Liver (tissue), 9 donors: ENCODE measurements around the gene GLYATL3. TPM values are rescaled to one million over a fixed set of nuclear protein-coding genes. Genes with fewer than 3 reads are reported as not detected.
A peak's percentile ranks its signal among the peaks of the same experiment; 100 is the strongest.

Experiments
- DNase-seq: peaks from one replicate; pipeline ENCODE4 v3.0.0-alpha.2; 2017; ENCODE audit warnings: low spot score
- H3K27ac ChIP-seq, 2 donors: one replicate each; pipeline ENCODE4 v1.7.0; 2013; ENCODE audit warnings: inconsistent platforms in 2 of 2, low read length in 2 of 2, control low read depth in 1 of 2, low read depth in 1 of 2, mild to moderate bottlenecking in 1 of 2
- H3K27me3 ChIP-seq, 4 donors: one replicate each; pipeline versions ENCODE4 v1.6.1 to v1.7.0; 2013; ENCODE audit warnings: low read length in 3 of 4, inconsistent platforms in 1 of 4, mild to moderate bottlenecking in 1 of 4, moderate library complexity in 1 of 4; ENCODE audit not compliant: control insufficient read depth in 4 of 4, insufficient read depth in 4 of 4
- H3K36me3 ChIP-seq, 4 donors: one replicate each; pipeline versions ENCODE4 v1.6.1 to v1.7.0; 2013; ENCODE audit warnings: low read length in 3 of 4, mild to moderate bottlenecking in 3 of 4, low read depth in 1 of 4, moderate library complexity in 1 of 4; ENCODE audit not compliant: control insufficient read depth in 4 of 4, insufficient read depth in 3 of 4
- H3K4me1 ChIP-seq, 4 donors: one replicate each; pipeline versions ENCODE4 v1.6.1 to v1.7.0; 2013; ENCODE audit warnings: low read length in 3 of 4, mild to moderate bottlenecking in 3 of 4, moderate library complexity in 1 of 4; ENCODE audit not compliant: control insufficient read depth in 4 of 4, insufficient read depth in 4 of 4
- H3K4me3 ChIP-seq, 3 donors: one replicate each; pipeline versions ENCODE4 v1.6.1 to v1.7.0; 2013; ENCODE audit warnings: low read length in 3 of 3, control low read depth in 1 of 3, low read depth in 1 of 3, mild to moderate bottlenecking in 1 of 3
- H3K9ac ChIP-seq, 2 donors: one replicate each; pipeline ENCODE4 v1.7.0; 2013; ENCODE audit warnings: low read length in 2 of 2, mild to moderate bottlenecking in 2 of 2, moderate library complexity in 2 of 2, control low read depth in 1 of 2, low read depth in 1 of 2
- H3K9me3 ChIP-seq, 4 donors: one replicate each; pipeline versions ENCODE4 v1.6.1 to v1.7.0; 2013; ENCODE audit warnings: low read length in 3 of 4; ENCODE audit not compliant: control insufficient read depth in 4 of 4
- ATF3 ChIP-seq: IDR thresholded peaks from 2 replicates; pipeline ENCODE4 v1.6.1; 2016; ENCODE audit warnings: antibody characterized with exemption
- CTCF ChIP-seq: fragments of 150-350 bp; IDR thresholded peaks from 2 replicates; pipeline ENCODE4 v1.5.1; 2017; ENCODE audit warnings: improper control_type of control experiment, low read depth, low read length; ENCODE audit not compliant: missing input control
- EGR1 ChIP-seq, 2 donors: IDR thresholded peaks; 2 replicates each; pipeline ENCODE4 v1.6.1; 2016 to 2018; ENCODE audit warnings: antibody characterized with exemption in 2 of 2, low read depth in 2 of 2
- FOXA1 ChIP-seq: IDR thresholded peaks from 2 replicates; pipeline ENCODE4 v1.6.1; 2016; ENCODE audit warnings: antibody characterized with exemption
- FOXA2 ChIP-seq: IDR thresholded peaks from 2 replicates; pipeline ENCODE4 v1.6.1; 2016; ENCODE audit warnings: antibody characterized with exemption
- HNF4A ChIP-seq, 2 donors: conservative IDR thresholded peaks; 2 replicates each; pipeline ENCODE4 v1.6.1; 2016; ENCODE audit warnings: antibody characterized with exemption in 2 of 2, mild to moderate bottlenecking in 2 of 2
- HNF4G ChIP-seq: IDR thresholded peaks from 2 replicates; pipeline ENCODE4 v1.6.1; 2016; ENCODE audit warnings: antibody characterized with exemption
- JUND ChIP-seq, 2 donors: IDR thresholded peaks; 2 replicates each; pipeline ENCODE4 v1.6.1; 2016; ENCODE audit warnings: antibody characterized with exemption in 2 of 2
- MAX ChIP-seq: IDR thresholded peaks from 2 replicates; pipeline ENCODE4 v1.6.1; 2016; ENCODE audit warnings: antibody characterized with exemption
- NR2F2 ChIP-seq: IDR thresholded peaks from 2 replicates; pipeline ENCODE4 v1.6.1; 2016; ENCODE audit warnings: antibody characterized with exemption
- RAD21 ChIP-seq, 2 donors: IDR thresholded peaks; 2 replicates each; pipeline ENCODE4 v1.6.1; 2016; ENCODE audit warnings: antibody characterized with exemption in 2 of 2, mild to moderate bottlenecking in 2 of 2
- REST ChIP-seq: IDR thresholded peaks from 2 replicates; pipeline ENCODE4 v1.6.1; 2016; ENCODE audit warnings: antibody characterized with exemption, mild to moderate bottlenecking
- RXRA ChIP-seq, 2 donors: IDR thresholded peaks; 2 replicates each; pipeline ENCODE4 v1.6.1; 2017 to 2018; ENCODE audit warnings: antibody characterized with exemption in 2 of 2, mild to moderate bottlenecking in 1 of 2
- TAF1 ChIP-seq: conservative IDR thresholded peaks from 2 replicates; pipeline ENCODE4 v1.6.1; 2016; ENCODE audit warnings: antibody characterized with exemption, mild to moderate bottlenecking
- YY1 ChIP-seq: IDR thresholded peaks from 2 replicates; pipeline ENCODE4 v1.6.1; 2016; ENCODE audit warnings: antibody characterized with exemption, mild to moderate bottlenecking
- WGBS: extraction: QIAGEN DNeasy Blood & Tissue Kit; methylation state at CpG from one replicate; pipeline ENCODE4 v1.1.7; 2013; 5-methylcytosine and 5-hydroxymethylcytosine counted together
- polyA plus RNA-seq, 2 donors: library from polyadenylated mRNA; stranded (reverse) in 1 of 2; unstranded in 1 of 2; fragments of 200-250 nt in 1 of 2; fragments of >200 nt in 1 of 2; fragmentation: Nextera tagmentation in 1 of 2; extraction: Ambion mirVana in 1 of 2; gene quantifications; one replicate each; pipeline versions ENCODE4 v1.2.1 to v1.2.3, GENCODE V29; 2013 to 2015
- total RNA-seq, 2 donors: library from RNA; depleted of rRNA; stranded (reverse); fragments of >200 nt; gene quantifications; one replicate each; pipeline ENCODE4 v1.2.3, GENCODE V29; 2014
- donor health status: healthy.
- donor health status: healthy.
- donor health status: healthy.
- donor health status: healthy.
- donor health status: healthy.

Gene GLYATL3
- total and polyA plus RNA-seq, 4 donors: 0.09 TPM; not detected in 3

GRCh38 chr6:49557177-49557576 lies 57.5 kb downstream of the GLYATL3 start:
- H3K27ac ChIP-seq: peak overlapping the region in 1 of 2 donors; percentile 59
- peaks cover 0 to 14% (median 4%) of the 10 kb centered on the region in 4 donors for H3K4me1 ChIP-seq
- no peak for DNase-seq

GRCh38 chr6:49558238-49558637 lies 58.5 kb downstream of the GLYATL3 start:
- no peaks in the 10 kb centered on the region for H3K9me3 ChIP-seq
- H3K9ac ChIP-seq: no peak overlapping the region
- no peaks in the 10 kb centered on the region for H3K36me3 ChIP-seq
- no peak for DNase-seq
- no peaks in the 10 kb centered on the region for H3K27me3 ChIP-seq
- no peak overlapping the region for H3K4me3 ChIP-seq
- no peak overlapping the region for H3K27ac ChIP-seq
- peak; percentile 17 to 19 for TF ChIP-seq RXRA (IDR thresholded peaks at IDR 0.05)
- TF ChIP-seq YY1: no peak
- peak; percentile 33 to 61 for TF ChIP-seq HNF4A (conservative IDR thresholded peaks at IDR 0.05)
- peaks cover 0 to 8% (median 2%) of the 10 kb centered on the region in 4 donors for H3K4me1 ChIP-seq

More at GRCh38 chr6:49557177-49557576, 57.5 kb downstream of the GLYATL3 start:
- no peak overlapping the region for H3K4me3 ChIP-seq
- no peak for TF ChIP-seq HNF4G
- TF ChIP-seq TAF1: no peak
- TF ChIP-seq FOXA1: no peak
- no peak for TF ChIP-seq REST
- no peak for TF ChIP-seq NR2F2
- no peak for TF ChIP-seq RAD21 (IDR thresholded peaks at IDR 0.05)
- TF ChIP-seq EGR1 (IDR thresholded peaks at IDR 0.05; ENCODE audit: low read depth in 2 of 2): no peak
- no peak for TF ChIP-seq ATF3
- no peak for TF ChIP-seq JUND (IDR thresholded peaks at IDR 0.05)
- no peak for TF ChIP-seq FOXA2
- no peak for TF ChIP-seq RXRA (IDR thresholded peaks at IDR 0.05)
- TF ChIP-seq CTCF: no peak
- no peak for TF ChIP-seq MAX
- no peaks in the 10 kb centered on the region for H3K9me3 ChIP-seq
- WGBS: 62% methylated on average over 3 of the region's 3 CpGs
- H3K36me3 ChIP-seq: no peaks in the 10 kb centered on the region
- no peak overlapping the region for H3K9ac ChIP-seq
- no peaks in the 10 kb centered on the region for H3K27me3 ChIP-seq
